ENCODE results near the gene NEURL4. TPM values are rescaled to one million over a fixed set of nuclear protein-coding genes. Genes with fewer than 3 reads are reported as not detected.

Gene NEURL4
- total RNA-seq, 1 donor from 2014 or later = 19.3 TPM

DNA sequence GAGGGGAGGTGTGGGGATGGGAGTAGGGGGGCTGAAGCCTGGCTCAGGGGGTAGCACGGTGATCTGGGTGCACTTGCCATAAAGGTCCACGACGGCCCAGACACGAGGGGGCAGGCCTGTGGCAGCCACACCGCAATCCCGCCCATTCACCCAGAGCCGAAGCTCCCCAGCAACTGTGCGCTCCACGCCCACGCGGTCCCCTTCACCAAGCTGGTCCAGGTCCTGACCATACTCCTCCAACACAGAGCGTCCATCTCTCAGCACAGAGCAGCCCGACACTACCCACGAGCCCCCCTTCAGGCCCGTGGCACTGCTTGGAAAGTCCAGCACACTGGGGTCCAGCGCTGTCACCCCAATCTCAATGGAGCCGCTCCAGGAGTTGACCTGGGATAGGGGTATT is 1.6 kb downstream of the NEURL4 start:
- H3K4me3 ChIP-seq (ENCODE audit: low read depth, low read length) = no peak overlapping the region
- TF ChIP-seq, protein P1, sequence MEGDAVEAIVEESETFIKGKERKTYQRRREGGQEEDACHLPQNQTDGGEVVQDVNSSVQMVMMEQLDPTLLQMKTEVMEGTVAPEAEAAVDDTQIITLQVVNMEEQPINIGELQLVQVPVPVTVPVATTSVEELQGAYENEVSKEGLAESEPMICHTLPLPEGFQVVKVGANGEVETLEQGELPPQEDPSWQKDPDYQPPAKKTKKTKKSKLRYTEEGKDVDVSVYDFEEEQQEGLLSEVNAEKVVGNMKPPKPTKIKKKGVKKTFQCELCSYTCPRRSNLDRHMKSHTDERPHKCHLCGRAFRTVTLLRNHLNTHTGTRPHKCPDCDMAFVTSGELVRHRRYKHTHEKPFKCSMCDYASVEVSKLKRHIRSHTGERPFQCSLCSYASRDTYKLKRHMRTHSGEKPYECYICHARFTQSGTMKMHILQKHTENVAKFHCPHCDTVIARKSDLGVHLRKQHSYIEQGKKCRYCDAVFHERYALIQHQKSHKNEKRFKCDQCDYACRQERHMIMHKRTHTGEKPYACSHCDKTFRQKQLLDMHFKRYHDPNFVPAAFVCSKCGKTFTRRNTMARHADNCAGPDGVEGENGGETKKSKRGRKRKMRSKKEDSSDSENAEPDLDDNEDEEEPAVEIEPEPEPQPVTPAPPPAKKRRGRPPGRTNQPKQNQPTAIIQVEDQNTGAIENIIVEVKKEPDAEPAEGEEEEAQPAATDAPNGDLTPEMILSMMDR (conservative IDR thresholded peaks at IDR 0.05; ENCODE audit: low read depth, low read length) = no peak
- no peak for DNase-seq (ENCODE audit: low read depth)

DNA sequence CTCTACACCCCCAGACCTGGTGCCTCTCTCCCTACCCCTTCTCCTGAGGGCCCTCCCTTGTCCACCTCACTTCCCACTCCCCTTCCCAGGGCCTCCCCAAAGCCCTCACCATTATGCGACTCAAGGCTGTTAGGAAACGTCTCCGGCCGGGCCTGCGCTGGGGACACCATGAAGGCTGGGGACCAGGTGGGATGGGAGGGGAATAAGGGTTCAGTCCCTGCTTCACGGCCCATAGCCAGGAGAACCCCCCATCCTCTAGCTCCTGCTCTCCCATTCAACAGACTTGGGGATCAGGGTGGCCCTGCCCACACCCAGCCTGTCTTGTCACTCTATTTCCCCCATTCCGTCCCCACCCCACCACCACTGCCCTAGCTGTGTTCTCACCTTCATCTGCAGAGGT is 2.1 kb downstream of the NEURL4 start:
- TF ChIP-seq, protein P1 (conservative IDR thresholded peaks at IDR 0.05; ENCODE audit: low read depth, low read length) = no peak
- no peak overlapping the region for H3K4me3 ChIP-seq (ENCODE audit: low read depth, low read length)
- DNase-seq (ENCODE audit: low read depth) = no peak

DNA sequence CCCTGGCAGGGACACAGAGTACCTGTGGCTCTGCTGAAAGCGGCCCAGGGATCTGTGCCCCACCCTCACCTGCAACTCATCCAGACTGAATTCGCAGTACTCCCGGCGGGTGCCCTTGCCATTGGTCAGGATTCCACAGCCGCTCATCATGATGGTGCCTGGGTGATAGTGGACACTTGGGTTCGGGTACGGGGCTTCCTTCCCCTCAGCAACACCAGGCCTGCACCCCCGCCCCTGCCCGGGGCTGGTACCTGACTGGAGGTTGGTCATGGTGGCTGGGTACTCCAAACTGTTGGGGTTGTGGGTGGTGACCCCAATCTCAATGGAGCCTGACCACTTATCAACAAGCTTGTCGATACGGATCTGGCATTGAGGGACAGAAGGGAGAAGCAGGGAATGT is 2.9 kb downstream of the NEURL4 start:
- TF ChIP-seq, protein P1 (conservative IDR thresholded peaks at IDR 0.05; ENCODE audit: low read depth, low read length) = no peak
- no peak for DNase-seq (ENCODE audit: low read depth)
- H3K4me3 ChIP-seq (ENCODE audit: low read depth, low read length) = no peak overlapping the region

DNA sequence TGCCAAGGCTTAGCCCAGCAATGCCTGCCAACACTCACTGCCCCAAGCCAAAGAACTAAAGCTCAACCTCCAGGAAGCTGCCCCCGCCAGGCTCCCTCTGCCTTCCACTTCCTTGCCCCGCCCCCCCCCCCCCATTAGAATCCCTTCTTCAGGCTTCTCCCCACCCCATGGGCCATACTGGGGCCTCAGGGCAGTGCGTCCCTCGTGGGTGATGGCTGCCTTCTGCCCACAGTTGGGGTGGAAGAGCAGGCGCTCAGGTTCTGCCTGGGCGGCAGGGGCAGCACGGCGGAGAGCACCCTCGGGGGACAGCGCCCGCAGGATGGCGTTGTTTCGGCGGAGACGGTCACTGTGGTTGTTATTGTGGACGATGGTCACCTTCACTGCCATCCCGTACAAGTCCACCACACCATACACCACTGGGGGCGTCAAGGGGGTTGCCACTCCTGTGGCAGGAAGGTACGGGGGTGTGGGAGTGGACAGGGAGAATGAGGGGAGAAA is 4.1 kb downstream of the NEURL4 start:
- TF ChIP-seq, protein P1 (conservative IDR thresholded peaks at IDR 0.05; ENCODE audit: low read depth, low read length) = no peak
- no peak overlapping the region for H3K4me3 ChIP-seq (ENCODE audit: low read depth, low read length)
- no peak for DNase-seq (ENCODE audit: low read depth)

DNA sequence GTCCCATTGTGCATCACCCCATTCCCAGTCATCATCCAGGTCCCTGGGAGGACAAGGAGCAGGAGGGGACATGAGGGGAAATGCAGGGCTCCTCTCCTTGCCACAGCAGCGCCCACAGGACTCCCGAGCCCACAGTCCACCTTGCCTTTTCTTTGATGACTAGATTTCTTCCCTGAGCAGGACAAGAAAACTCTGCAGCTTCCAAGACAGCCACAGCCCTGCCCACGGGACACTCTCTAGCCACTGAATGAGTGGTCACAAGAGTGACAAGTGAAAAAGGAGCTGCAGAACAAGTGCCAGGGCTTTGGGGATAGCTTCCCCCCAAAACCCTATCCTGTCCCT is 4.7 kb downstream of the NEURL4 start:
- TF ChIP-seq, protein P1 (conservative IDR thresholded peaks at IDR 0.05; ENCODE audit: low read depth, low read length) = no peak
- DNase-seq (ENCODE audit: low read depth) = no peak
- no peak overlapping the region for H3K4me3 ChIP-seq (ENCODE audit: low read depth, low read length)

DNA sequence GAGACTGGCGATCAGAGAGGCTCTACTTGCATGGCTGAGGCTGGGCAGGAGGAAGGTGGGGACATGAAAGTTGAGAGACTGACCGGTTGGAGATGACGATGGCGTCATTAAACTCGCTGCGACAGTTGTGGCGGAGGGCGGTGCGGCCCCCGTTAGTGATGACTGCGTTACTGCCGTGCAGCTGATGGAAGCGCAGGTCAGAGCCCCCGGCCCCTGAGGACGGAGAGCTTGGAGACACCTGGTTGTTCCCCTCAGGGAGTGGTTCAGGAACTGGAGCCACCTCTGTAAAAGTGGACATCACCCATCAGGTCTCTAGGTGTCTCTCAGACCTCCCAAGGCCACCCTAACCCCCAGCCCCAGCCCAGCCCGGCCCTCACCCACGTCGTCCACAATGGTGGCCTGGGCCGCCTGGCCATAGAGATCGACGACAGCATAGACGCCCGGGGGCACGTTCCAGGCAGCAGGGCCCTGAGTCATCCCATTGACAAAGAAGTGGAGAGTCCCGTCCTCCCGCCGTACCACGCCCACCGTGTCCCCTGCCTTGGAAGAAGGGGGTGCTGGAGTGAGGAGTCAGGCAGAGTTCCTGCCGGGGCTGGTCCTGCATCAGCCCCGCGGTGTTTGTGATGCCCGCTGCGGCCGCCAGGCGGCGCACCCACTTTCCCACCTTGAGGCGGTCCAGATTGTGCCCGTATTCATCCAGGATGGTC is 5.3 kb downstream of the NEURL4 start:
- no peak overlapping the region for H3K4me3 ChIP-seq (ENCODE audit: low read depth, low read length)
- no peak for DNase-seq (ENCODE audit: low read depth)
- TF ChIP-seq, protein P1 (conservative IDR thresholded peaks at IDR 0.05; ENCODE audit: low read depth, low read length) = peak; percentile 63

Measured in epithelial cell of proximal tubule (primary cell).